ENCODE measurements around the gene CCDC188. TPM values are rescaled to one million over a fixed set of nuclear protein-coding genes. Genes with fewer than 3 reads are reported as not detected.

The CCDC188 gene
- total RNA-seq, 1 donor from 2014 or later, result 0.44 TPM

DNA sequence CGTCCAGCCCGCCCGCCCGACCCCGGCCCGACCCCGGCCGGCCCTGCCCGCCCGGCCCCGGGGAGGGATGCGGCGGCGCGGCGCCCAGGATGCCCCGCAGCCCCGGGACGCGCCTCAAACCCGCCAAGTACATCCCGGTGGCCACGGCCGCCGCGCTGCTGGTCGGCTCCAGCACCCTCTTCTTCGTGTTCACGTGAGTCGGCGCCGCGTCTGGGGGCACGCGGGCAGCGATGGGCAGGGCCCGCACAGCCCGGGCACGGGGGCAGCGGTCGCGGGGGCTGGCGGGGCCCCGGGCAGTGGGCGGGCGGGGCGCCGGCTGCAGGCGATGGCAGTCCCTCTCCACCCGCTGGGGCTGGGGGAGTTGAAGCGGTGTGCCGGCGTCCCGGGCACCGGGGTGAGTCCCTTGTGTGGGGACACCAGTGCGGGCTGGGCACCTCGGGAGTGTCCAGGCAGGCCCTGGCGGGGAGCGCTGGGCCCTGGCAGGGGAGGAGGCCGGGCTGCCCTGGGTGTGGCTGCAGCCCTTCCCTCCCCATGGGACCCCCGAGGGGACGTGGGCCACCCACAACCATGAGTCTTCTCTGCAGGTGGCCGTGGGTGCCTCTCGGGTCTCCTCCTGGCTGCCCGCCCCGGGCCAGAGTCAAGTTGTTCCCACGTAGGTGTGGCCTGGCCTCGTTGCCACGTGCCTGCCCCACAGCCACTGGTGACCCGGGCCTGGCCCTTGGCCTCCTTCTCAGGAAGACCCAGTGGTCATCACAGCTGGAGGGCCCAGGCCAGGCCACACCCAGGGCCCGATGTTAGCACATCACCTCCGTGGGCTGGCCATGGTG lies 18.8 kb downstream of the CCDC188 start:
- peak; percentile 3 for ATAC-seq

DNA sequence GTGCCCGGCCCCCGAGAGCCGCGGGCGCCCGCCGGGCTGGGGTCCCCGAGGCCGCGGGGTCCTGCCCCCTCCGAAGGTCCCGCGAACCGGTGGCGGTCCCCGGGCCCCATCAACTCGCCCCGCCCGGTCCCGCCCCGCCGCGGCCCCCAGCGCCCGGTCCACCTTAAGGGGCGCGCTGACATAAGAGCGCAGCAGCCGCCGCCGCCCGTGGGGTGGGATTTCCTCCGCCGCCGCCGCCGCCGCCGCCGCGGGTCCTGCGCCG lies 19.3 kb downstream of the CCDC188 start, which contains the start of gene ZDHHC8:
TSS of gene ZDHHC8 (plus strand) at position 208 of the 262 bp plus-strand sequence. CDS start 144 bp downstream, outside the sequence.
- ATAC-seq, result peak; percentile 17

DNA sequence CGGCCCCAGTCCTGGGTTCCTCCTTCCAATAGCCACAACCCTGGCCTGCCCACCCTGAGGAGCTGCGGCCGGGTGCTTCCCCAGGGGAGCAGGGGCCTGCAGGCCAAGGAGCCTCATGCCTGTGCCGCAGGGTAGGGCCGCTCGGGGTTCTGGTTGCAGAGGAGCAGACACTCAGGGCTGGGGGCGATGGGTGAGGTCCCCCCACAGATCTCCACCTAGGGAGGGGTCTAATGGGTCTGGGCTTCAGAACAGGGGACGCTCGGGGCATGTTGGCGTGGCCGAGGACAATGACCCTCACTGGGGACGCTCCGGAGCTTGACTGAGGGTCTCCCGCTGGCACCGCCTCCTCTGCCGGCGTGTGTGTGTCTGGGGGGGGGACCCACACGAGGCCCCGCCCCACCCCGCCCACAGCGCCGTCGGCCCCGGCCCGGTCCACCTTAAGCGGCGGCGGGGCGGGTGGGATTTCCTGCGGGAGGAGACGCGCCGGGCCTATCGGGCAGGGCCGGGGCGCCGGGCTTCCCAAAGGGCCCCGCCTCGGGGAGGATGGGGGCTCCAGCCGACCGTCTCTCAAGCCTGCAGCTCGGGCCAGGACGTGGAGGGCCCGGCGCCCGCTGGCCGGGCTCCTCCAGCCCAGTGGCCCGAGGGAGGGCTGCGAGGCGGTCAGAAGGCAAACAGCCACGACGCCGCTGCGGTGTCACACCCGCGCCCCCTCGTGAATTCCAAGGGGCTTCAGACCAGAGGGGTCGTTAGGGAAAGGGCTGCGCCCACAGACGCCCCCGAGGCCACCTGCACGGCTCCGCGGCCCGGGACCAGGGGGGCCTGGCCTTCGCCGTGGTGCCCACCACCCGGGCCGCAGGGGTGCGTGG lies 19.9 kb downstream of the CCDC188 start:
- ATAC-seq, result peak; percentile 53

DNA sequence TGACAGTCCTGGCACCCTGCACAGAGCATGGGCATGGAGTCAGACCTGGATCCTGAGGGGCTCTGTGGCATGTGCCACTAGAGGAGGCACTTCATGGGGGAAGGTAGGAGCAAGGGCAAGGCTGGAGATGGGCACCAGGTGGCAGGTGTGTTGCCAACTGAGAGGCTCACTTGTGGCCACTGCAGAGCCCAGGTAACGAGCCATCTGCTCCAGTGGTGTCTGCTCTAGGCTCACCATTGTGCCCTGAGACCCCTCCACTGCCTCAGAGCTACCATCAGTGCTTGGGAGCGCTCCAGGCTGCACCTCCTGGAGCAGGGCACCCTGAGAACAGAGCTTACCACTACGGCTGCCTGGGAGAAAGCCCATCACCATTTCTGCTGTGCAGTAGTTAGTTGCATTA lies 20.5 kb downstream of the CCDC188 start:
- peak; percentile 4 for ATAC-seq

DNA sequence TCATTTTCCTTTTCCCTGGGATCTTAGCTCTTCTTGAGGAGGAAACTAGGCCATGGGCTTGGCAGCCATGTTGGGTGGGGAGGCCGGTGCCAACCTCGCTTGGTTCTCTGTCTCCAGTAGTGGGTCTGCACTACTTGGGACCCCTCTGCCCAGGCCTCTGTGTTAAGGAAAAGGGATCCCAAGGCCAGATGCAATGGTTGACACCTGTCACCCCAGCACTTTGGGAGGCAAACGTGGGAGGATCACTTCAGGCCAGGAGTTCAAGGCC lies 21.2 kb downstream of the CCDC188 start:
- ATAC-seq, result no peak

DNA sequence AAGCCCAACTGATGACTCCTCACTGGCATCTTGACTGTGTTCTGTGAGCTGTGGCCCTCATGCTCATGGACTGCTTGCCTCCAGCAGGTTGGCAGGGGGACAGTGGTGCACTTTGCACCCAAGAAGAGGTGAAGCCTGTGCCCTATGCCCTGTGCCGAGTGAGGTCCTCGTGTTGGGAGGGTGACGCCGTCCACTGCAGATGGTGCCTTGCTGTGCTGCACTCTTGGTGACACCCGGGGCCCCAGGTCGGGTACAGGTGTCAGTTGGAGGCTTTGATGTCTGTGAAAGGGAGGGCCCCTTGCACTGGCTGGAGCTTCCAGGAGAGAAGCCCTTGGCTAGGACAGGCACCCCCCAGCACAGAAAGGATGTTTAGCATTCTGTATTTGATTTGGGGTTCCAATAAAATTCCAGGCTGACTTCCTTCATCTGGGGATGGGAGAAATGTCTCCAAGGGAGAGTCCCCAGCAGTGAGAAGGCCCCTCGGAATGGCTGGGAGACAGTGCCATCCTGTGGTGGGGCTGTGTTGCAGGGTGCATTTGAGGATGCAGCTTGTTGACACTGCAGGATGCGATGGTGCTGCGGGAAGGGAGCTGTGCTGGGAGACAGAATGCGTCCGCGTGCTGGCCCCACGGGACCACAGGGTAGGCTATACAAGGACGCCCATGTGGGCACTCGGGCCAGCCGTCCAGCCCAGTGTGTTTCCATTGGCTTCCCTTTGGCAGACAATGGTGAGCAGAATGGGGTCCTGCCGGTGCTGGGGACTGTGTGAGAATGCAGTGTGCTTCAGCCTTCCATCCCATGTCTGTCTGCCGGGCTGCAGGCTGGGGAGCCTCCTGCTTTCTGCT lies 21.7 kb downstream of the CCDC188 start:
- peak; percentile 31 for ATAC-seq

DNA sequence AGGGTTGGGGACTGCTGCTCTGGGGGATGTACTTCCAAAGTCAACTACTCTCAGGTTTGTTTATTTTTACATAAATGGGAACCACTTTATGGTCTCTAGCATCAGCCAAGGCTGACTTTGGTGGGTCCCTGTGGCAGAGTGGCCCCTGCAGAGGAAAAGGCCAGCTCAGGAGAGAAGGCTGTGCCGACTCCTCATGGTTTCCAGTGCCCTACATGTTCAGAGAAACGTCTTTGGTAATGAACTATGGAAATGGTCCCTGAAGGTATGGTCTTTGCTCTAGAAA lies 22.3 kb downstream of the CCDC188 start:
- no peak for ATAC-seq

DNA sequence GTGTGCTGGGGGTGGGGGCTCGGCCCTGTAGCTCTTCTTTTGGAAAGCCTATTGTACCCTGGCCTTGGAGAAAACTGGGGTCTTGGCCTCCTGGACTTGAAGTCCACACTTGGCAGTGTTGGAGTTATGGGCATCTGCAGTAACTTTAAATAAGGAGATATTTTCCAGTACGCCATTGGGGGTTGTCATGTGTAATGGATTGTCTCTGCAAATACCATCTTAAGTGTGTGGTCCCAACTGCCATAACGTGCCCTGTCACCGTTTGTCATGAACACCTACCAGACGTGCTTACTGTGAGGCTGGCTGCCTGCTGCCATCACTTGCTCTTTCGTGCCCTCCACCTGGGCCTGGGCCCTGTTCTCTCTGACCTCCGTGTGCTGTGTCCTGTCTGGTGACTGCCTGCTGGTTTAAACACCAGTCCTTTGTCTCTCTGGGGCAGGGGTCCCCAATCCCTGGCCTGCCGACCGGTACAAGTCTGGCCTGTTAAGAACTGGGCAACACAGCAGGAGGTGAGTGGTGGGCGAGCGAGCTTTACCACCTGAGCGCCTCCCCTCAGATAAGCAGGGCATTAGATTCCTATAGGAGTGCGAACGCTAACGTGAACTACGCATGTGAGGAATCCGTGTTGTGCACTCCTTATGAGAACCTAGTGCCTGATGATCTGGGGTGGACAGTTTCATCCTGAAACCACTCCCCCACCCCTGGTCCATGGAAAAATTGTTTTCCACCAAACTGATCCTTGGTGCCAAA lies 22.8 kb downstream of the CCDC188 start:
- ATAC-seq, result no peak

DNA sequence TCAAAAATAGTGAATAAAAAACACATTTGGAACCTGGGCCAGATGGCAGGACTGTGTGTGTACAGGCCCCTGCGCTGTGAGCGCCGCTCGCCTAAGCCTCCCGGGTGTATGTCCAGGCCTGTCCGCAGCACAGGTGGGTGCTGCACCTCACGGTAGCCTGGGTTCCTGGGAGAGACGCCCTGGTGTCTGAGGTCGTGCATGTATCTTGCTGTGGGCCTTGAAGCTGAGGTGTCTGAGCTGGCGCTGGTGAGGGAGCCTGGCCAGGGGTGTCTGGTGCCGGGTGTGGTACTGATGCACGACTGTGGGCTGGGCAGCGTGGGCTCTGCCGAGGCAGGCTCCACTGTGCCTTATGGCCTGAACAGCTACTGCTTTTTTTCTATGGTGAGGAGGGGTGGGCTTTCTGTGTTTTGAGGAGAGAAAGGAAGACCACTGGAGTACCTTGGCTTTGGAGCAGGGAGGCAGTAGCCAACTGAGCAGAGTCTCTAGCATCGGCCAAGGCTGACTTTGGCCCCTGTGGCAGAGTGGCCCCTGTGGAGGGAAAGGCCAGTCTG lies 23.5 kb downstream of the CCDC188 start:
- no peak for ATAC-seq

DNA sequence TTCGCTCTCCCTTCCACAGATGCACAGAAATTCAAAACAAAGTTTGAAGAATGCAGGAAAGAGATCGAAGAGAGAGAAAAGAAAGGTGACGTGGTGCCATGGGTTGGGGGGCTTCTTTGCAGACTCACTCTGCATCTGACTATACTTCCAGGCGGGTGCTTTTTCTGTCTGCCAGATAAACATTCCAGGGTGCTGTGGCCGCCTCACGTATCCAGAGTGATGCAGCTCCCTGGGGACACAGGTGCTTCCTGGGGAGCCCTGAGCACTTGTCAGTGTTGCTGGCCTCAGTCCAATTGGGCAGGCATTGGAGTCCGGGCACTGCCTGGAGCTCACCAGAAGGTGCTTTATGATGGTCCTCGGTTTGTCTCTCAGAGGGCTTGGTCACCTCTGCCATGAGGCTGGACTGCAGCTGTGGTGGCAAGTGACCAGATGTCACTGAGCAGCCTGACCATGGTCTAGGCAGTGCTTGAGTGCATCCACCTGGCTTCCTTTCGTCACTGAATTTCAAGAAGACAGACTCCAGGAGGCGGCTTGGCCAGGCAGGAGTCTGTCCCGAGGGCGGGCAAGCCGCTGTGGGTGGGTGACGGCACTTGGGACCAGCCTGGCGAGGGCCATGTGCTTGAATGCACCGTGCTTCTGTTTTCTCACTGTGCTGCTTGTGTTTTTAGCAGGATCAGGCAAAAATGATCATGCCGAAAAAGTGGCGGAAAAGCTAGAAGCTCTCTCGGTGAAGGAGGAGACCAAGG lies 24.4 kb downstream of the CCDC188 start:
- no peak for ATAC-seq

DNA sequence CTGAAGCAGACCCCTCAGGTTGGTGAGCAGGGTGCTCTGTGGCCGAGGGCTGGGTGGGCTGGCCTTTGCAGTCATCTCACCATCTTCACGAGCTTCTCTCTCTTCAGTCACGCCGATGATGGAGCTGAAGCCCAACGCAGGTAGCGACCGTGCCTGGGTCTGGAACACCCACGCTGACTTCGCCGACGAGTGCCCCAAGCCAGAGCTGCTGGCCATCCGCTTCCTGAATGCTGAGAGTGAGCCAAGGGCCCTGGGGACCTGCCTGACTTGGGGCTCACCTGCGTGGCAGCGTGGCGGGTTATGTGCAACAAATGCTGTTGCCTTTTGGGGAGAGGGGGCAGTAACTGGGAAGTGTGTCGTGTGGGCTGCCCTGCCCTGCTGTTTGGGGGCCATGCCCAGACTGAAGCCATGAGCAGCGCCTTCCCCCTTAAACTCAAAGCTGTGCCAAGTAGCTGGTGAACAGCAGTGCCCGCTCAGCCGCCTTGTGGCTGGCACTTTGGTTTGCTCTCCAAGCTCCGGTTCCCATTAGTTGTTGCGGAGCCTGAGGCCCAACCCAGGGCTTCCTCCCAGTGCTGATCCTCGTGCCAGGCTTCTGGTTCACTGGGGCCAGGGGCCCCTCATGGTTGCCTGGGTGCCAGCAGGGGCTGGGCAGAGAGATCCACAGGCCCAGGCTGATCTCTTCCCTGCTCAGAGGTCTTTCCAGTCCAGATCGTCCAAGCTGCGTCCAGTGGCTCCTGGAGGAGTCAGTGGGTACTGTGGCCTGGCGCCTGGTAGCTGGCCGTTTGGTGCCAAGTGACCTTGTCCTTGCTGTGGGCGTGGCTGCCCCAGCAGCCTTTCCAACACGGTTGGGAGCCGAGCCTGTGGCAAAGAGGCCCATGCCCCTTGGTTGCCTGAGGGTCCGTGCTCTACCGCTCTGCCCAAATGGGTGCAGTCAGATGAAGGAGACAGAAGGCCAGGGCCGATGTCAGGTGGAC lies 25.4 kb downstream of the CCDC188 start:
- ATAC-seq, result no peak

DNA sequence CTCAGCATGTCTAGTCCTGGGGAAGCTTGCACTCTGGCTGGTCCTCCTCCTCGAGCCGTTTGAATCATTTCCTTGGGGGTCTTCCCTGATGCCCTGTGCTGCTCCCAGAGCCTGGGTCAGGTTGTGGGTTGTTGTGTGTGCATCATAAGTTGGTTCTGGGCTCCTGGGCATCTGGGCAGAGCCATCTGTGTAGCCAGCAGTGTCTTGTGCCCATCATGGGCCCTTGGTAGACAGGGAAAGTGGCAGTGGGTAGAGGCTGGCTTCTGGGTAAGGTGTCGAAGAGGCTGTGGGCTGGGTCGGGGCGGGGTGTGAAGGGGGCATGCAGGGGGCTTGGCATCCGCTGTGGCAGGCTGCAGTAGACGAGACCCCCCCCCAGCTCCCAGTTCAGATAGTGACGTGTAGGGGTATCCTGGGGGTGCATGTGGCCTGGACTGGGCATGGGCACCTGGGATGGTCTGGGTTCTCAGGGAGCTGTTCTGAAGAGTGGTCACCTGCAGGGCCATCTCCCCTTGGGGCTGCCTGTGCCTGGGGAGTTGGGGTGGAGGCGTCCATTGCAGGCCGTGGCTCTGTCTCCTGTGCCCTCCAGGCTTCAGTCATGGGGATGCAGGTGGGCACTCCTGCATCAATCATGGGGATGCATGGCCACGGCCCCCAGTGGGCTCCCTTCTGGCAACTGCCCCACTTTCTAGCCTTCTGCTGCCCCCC lies 26.6 kb downstream of the CCDC188 start:
- no peak for ATAC-seq

DNA sequence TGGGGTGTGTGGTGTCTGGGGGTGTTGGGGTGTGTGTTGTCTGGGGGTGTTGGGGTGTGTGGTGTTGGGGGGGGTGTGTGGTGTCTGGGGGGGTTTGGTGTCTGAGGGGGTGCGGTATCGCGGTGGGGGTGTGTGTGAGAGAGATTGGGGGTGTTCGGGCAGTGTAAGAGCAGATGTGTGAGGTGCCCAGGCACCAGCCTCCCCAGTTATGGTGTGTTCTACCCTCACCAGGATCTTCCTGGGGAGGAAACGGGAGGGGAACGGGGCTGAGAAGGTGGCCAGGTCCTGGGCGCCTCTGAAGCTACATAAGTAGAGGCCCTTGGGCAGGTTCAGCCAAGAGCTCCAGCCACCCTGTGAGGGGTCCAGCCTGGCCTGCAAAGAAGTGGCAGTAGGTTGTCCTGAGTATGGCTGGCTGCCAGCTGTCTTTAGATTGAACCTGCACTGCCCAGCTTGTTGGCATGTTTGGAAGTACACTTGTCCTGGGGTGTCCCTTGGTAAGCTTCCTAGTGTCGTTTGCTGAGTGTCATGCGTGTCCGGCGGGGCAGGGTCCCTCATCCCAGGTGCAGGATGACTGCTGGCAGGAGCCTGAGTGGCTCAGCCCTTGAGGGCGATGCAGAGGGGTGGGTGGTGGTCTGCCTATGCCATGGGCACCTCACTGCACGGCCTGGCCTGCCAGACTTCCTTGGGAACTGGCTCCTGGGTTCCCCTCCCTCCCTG lies 27.3 kb downstream of the CCDC188 start:
- ATAC-seq, result no peak

DNA sequence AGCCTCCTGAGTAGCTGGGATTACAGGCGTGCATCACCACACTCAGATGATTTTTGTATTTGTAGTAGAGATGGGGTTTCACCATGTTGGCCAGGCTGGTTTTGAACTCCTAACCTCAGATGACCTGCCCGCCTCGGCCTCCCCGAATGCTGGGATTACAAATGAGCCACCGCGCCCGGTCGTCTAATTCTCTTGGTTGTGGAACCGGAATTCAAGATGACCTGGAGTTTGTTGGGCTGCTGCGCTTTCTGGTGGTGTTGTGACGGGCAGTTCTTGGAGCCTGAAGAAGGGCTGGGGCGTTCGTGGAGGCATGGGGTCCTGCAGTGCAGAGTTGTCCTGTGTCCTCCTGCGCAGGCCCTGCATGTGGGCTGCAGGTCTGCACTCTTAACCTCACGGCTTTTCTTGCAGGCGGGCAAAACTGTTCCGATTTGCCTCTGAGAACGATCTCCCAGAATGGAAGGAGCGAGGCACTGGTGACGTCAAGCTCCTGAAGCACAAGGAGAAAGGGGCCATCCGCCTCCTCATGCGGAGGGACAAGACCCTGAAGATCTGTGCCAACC lies 28.9 kb downstream of the CCDC188 start:
- no peak for ATAC-seq

DNA sequence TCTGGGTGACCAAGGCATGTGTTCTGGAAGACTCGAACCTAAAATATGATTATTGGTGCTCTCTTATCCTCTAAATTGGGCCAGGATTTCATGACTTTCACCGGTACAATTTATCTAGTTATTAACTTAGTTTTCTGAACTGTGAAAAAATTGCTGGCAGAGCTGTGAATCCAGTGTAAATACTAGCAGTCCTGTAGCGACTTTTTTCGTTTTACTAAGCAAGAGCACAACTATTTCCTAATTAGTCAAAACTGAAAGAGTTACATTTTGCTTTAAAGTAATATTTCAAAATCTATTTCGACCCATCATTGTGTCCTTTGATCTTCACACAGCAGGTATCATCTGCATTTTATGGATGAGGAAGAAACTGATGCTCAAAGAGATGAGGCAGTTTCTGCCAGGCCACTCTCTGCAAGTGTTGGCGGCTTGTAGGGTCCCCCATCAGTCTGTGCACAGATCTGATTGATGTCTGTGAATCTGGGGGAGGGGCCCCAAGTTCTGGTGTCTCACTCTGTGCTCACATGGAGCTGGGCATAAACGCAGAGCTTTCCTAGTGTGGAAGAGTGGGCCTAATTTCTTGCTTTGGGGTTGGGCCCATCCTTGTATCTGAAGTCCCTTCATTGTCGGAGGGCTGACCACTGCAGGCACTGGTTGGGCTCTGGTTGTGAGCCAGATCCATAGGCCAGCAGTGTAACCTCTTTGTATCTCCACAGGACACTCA lies 32.4 kb downstream of the CCDC188 start:
- ATAC-seq, result no peak

DNA sequence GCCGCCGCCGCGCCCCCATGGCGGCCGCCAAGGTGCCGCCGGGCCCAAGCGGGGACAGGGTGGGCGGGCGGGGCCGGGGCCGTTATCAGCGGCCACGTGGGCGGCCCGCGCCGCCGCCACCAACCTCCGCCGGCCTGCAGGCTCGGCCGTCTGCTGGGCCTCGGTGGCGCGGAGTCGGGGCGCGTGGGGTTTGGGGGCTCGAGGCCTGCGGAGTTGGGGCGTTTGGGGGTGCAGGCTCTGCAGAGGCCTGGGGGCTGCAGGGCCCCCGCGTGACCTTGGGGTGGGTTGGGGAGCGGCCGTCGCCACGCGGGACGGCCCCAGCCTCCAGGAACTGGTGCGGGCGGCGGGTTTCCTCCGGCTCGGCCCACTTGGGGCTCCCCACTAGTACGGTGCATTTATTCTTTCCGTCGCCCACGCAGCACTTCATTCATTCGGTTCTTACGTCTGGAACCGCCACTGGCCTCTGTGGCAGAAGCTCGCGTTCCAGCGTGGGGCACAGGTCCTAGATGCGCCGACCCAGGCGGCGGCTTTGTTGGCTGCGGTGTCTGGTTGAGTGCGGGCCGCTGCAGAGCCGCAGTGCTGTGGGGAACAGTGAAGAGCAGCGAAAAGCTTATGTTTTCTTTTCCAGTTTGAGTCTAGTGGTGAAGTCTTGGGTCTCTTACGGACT lies 33.1 kb downstream of the CCDC188 start:
- ATAC-seq, result peak; percentile 0

DNA sequence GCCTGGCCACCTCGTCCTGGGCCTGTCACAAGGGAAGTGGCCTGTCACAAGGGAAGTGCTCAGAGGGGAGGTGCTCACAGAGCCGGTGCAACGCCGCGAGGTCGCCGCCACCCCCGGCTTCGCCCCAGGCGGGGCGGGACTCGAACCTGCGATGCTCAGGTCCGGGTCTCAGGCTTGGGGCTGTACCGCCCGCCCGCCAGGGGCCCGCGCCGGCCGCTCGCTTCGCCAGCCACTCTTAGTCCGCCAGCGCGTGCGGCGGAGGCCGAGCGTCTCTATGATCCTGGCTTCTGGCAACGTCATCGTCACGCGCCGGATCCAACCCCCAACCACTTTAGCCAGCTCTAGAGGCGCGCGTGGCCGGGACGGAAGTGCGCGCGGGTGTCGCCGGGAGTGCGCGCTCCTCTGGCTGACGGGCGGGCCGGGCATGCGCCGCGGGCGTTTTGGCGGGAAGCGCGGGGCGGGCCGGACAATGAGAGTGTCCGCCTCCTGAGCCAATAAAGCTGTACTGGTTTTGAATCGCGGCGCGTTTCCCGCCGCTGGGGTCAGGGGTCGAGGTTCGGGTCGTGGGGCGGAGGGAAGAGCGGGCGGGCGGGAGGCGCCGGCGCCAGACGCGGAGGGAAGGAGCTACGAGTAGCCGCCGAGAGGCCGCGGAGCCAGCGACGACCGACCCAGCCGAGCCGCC lies 33.8 kb downstream of the CCDC188 start, which contains the start of gene TRMT2A:
TSS of gene TRMT2A (minus strand) at position 276 of the 682 bp plus-strand sequence. CDS start 320 bp downstream, outside the sequence.
- peak; percentile 90 for ATAC-seq

Data from esophagus mucosa (tissue), 1 donor.